Vagina (tissue), 2 donors: ENCODE results near the gene PDGFRA. TPM values are rescaled to one million over a fixed set of nuclear protein-coding genes. Genes with fewer than 3 reads are reported as not detected.

Experiments used
- DNase-seq, 2 donors: peaks; one replicate each; pipeline ENCODE4 v3.0.0-alpha.2; 2017; ENCODE audit errors: extremely low spot score in 2 of 2
- H3K27ac ChIP-seq: fragments of 200-600 bp; sonication (generic); one replicate; pipeline ENCODE4 v1.5.1; 2019
- H3K27me3 ChIP-seq: fragments of 200-600 bp; sonication (generic); one replicate; pipeline ENCODE4 v1.5.1; 2019
- H3K36me3 ChIP-seq, 2 donors: fragments of 200-600 bp; sonication (generic); one replicate each; pipeline ENCODE4 v1.5.1; 2017 to 2019
- H3K4me1 ChIP-seq: fragments of 200-600 bp; sonication (generic); one replicate; pipeline ENCODE4 v1.5.1; 2019
- H3K4me3 ChIP-seq, 2 donors: fragments of 200-600 bp; sonication (generic); 1 replicate in 1 of 2; 2 replicates in 1 of 2; pipeline ENCODE4 v1.5.1; 2016 to 2019
- H3K9me3 ChIP-seq: fragments of 200-600 bp; sonication (generic); one replicate; pipeline ENCODE4 v1.5.1; 2019
- POLR2A ChIP-seq, 2 donors: fragments of 450-650 bp; IDR thresholded peaks; one replicate each; pipeline ENCODE4 v1.6.1; 2017; ENCODE audit warnings: antibody characterized with exemption in 2 of 2, mild to moderate bottlenecking in 2 of 2, moderate library complexity in 2 of 2
- POLR2AphosphoS5 ChIP-seq, 2 donors: sonication (generic); formaldehyde crosslinking; IDR thresholded peaks; one replicate each; pipeline ENCODE4 v1.9.0; 2017; ENCODE audit warnings: antibody characterized with exemption in 2 of 2, mild to moderate bottlenecking in 2 of 2, low read depth in 1 of 2; ENCODE audit not compliant: insufficient read depth in 1 of 2
- intact Hi-C: fragments of 100-400 bp; cut with DNase I; formaldehyde crosslinking; loops from one replicate; pipeline ENCODE4 v1.15.1; 2023
- total RNA-seq: library from RNA; depleted of rRNA; stranded (reverse); fragments of >200 nt; gene quantifications from one replicate; pipeline ENCODE4 v1.2.3, GENCODE V29; 2016
- TF ChIP-seq, protein P1 (sequence below), 3 experiments: fragments of 450-650 bp in 2 of 3; fragments of 200-600 bp in 1 of 3; sonication (generic) in 1 of 3; IDR thresholded peaks; one replicate each; pipeline ENCODE4 v1.5.1; 2017 to 2019; ENCODE audit warnings: antibody characterized with exemption in 3 of 3, mild to moderate bottlenecking in 2 of 3, moderate library complexity in 2 of 3

PDGFRA gene
- total RNA-seq, 1 donor from 2014 or later, result 141 TPM

DNA sequence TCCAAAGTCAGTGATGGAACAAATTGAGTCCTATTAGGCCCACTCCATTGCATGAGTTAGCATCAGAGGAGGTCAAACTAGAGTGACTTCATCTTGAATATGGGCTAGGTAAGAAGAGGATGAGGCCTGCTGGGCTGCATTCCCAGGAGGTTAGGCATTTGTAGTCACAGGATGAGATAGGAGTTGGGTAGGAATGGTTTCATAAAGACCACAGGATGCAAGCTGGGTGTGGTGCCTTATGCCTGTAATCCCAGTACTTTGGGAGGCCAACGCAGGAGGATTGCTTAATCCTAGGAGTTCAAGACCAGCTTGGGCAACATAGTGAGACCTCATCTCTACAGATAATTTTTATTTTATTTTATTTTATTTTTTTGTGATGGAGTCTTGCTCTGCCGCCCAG lies 26.8 kb downstream of the PDGFRA start:
- no peak overlapping the region for H3K4me3 ChIP-seq
- intact Hi-C loops, result no loop called here
- TF ChIP-seq POLR2A (IDR thresholded peaks at IDR 0.05), result no peak
- no peak for TF ChIP-seq POLR2AphosphoS5 (IDR thresholded peaks at IDR 0.05; ENCODE audit: insufficient read depth in 1 of 2, low read depth in 1 of 2)
- peaks cover 26% of the 10 kb centered on the region for H3K4me1 ChIP-seq
- no peaks in the 10 kb centered on the region for H3K9me3 ChIP-seq
- H3K36me3 ChIP-seq, result no peaks in the 10 kb centered on the region
- no peaks in the 10 kb centered on the region for H3K27me3 ChIP-seq
- H3K27ac ChIP-seq, result no peak overlapping the region
- DNase-seq, result no peak

DNA sequence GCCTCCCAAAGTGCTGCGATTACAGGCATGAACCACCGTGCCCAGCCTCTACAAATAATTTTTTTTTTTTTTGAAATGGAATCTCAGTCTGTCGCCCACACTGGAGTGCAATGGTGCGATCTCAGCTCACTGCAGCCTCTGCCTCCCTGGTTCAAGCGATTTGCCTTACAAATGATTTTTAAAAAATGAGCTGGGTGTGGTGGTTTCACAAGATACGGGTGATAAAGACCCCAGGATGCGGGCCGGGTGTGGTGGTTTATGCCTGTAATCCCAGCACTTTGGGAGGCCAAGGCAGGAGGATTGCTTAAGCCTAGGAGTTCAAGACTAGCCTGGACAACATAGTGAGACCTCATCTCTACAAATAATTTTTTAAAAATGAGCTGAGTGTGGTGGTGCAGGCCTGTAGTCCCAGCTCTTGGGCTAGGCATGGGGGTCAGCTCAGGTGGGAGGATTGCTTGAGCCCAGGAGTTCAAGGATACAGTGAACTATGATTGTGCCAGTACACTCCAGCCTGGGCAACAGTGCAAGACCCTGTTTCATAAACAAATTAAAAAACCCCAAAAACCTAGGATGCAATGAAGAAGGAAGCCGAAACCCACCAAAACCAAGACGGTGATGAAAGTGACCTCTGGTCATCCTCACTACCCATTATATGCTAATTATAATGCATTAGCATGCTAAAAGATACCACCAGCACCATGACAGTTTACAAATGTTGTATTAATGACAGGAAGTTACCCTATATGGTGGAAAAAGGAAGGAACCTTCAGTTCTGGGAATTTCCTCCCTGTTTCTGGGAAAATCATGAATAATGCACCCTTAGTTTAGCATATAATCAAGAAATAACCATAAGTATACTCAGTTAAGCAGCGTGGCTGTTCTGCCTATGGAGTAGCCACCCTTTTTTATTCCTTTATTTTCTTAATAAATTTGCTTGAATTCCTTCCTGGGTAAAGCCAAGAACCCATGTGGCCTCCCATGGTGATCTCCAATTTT lies 27.7 kb downstream of the PDGFRA start:
- Histone ChIP-seq H3K36me3 (no peaks in the 10 kb centered on the region), H3K4me1 (peaks cover 22% of the 10 kb centered on the region), H3K27me3 (no peaks in the 10 kb centered on the region), H3K9me3 (no peaks in the 10 kb centered on the region), H3K27ac (no peak overlapping the region), H3K4me3 (no peak overlapping the region)
- intact Hi-C loops, result no loop called here
- no peak for DNase-seq
- no peak for TF ChIP-seq POLR2A (IDR thresholded peaks at IDR 0.05)
- TF ChIP-seq, protein P1, sequence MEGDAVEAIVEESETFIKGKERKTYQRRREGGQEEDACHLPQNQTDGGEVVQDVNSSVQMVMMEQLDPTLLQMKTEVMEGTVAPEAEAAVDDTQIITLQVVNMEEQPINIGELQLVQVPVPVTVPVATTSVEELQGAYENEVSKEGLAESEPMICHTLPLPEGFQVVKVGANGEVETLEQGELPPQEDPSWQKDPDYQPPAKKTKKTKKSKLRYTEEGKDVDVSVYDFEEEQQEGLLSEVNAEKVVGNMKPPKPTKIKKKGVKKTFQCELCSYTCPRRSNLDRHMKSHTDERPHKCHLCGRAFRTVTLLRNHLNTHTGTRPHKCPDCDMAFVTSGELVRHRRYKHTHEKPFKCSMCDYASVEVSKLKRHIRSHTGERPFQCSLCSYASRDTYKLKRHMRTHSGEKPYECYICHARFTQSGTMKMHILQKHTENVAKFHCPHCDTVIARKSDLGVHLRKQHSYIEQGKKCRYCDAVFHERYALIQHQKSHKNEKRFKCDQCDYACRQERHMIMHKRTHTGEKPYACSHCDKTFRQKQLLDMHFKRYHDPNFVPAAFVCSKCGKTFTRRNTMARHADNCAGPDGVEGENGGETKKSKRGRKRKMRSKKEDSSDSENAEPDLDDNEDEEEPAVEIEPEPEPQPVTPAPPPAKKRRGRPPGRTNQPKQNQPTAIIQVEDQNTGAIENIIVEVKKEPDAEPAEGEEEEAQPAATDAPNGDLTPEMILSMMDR (IDR thresholded peaks at IDR 0.05), result no peak
- TF ChIP-seq POLR2AphosphoS5 (IDR thresholded peaks at IDR 0.05; ENCODE audit: insufficient read depth in 1 of 2, low read depth in 1 of 2), result no peak

DNA sequence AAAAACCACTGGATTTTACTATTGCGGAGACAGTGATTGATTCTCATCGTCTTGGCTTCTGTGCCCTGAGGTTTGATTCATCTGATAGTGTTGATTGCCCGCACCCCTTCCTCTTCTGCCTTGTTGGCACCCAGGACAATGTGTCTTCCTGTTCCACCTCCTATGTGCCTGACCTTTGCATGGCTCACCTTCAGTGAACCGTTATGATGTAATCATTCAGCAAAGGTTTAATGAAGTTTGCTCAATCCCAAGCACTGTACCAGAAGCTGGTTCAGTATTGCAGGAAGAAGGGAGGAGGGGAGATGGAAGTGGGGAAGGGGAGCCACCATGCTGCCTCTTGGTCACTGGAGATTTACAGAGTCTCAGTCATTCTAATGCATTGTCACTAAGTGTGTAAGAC lies 36.3 kb downstream of the PDGFRA start:
- no peak for DNase-seq
- TF ChIP-seq, protein P1 (IDR thresholded peaks at IDR 0.05), result no peak
- TF ChIP-seq POLR2AphosphoS5 (IDR thresholded peaks at IDR 0.05; ENCODE audit: insufficient read depth in 1 of 2, low read depth in 1 of 2) (no peak), POLR2A (IDR thresholded peaks at IDR 0.05) (no peak)

DNA sequence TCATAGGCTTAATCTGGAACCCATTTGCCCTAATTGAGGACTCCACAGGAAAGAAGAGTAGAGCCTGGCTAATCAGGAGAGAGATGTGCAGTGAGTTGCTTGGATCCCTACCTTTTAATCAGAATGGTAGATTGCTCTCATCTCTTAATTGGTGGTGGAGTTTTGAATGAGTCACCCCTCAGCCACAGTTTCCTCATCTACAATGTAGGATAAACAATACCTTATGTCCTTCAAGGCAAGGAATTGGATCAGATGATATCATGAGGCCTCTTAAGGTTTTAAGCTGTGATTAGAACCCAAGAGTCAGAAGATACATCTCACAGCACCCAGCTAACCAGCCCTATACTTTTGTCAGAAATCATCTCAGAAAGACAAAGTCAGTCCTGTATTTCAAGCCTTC lies 39.1 kb downstream of the PDGFRA start:
- TF ChIP-seq POLR2AphosphoS5 (IDR thresholded peaks at IDR 0.05; ENCODE audit: insufficient read depth in 1 of 2, low read depth in 1 of 2) (no peak), POLR2A (IDR thresholded peaks at IDR 0.05) (no peak)
- TF ChIP-seq, protein P1 (IDR thresholded peaks at IDR 0.05), result no peak
- no peaks in the 10 kb centered on the region for H3K9me3 ChIP-seq
- no peaks in the 10 kb centered on the region for H3K27me3 ChIP-seq
- no peak overlapping the region for H3K27ac ChIP-seq
- peaks cover 0 to 6% of the 10 kb centered on the region in 2 donors for H3K36me3 ChIP-seq
- H3K4me3 ChIP-seq, result no peak overlapping the region
- intact Hi-C loops, result no loop called here
- DNase-seq, result no peak
- H3K4me1 ChIP-seq, result no peaks in the 10 kb centered on the region

More for the DNA sequence above, 36.3 kb downstream of the PDGFRA start:
- Histone ChIP-seq H3K27ac (no peak overlapping the region), H3K4me1 (no peaks in the 10 kb centered on the region), H3K27me3 (no peaks in the 10 kb centered on the region), H3K4me3 (no peak overlapping the region), H3K9me3 (no peaks in the 10 kb centered on the region), H3K36me3 (peaks cover 0 to 6% of the 10 kb centered on the region in 2 donors)
- intact Hi-C loops, result no loop called here

DNA sequence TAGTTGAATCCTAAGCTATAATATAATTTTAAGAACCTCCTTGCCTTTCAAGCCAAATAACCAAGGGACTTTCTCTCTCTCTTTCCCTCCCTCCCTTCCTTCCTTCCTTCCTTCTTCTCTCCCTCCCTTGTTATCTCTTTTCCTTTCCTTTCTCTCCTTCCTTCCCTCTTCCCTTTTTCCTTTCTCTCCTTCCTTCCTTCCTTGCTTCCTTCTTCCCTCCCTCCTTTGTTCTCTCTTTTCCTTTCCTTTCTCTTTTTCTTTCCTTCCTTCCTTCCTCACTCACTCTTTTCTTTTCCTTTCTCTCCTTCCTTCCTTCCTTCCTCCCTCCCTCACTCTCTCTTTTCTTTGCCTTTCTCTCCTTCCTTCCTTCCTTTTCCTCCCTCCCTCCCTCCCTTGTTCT lies 42.4 kb downstream of the PDGFRA start:
- Histone ChIP-seq H3K4me1 (no peaks in the 10 kb centered on the region), H3K4me3 (no peak overlapping the region), H3K27me3 (no peaks in the 10 kb centered on the region), H3K36me3 (no peaks in the 10 kb centered on the region), H3K27ac (no peak overlapping the region), H3K9me3 (no peaks in the 10 kb centered on the region)
- DNase-seq, result no peak
- intact Hi-C loops, result no loop called here
- no peak for TF ChIP-seq POLR2A (IDR thresholded peaks at IDR 0.05)
- no peak for TF ChIP-seq POLR2AphosphoS5 (IDR thresholded peaks at IDR 0.05; ENCODE audit: insufficient read depth in 1 of 2, low read depth in 1 of 2)
- TF ChIP-seq, protein P1 (IDR thresholded peaks at IDR 0.05), result no peak
